ENCODE measurements around the gene C1orf116. TPM values are rescaled to one million over a fixed set of nuclear protein-coding genes. Genes with fewer than 3 reads are reported as not detected.

Gene C1orf116
- 38.8 to 69.2 TPM (median 65.3 TPM) in 3 replicates for polyA plus RNA-seq
- 55.5 TPM for polyA plus RNA-seq (2011; ENCODE audit: low read depth)
- polyA plus RNA-seq (2011; cell fraction: cytosol; rRNA removed), result 46.7 and 49.2 TPM in 2 replicates
- polyA plus RNA-seq (2011; cell fraction: nucleus; rRNA removed), result 136 and 166 TPM in 2 replicates
- 89.2 and 97.4 TPM in 2 replicates for polyA plus RNA-seq (2012; ENCODE audit: low replicate concordance)
- polyA minus RNA-seq, result 45.2 to 149 TPM (median 67.3 TPM) in 3 replicates
- polyA minus RNA-seq (2011; cell fraction: cytosol; rRNA and poly(A)+ RNA removed), result 29.2 TPM
- 65.2 and 94.2 TPM in 2 replicates for polyA minus RNA-seq (2011; cell fraction: nucleus; rRNA and poly(A)+ RNA removed)

DNA sequence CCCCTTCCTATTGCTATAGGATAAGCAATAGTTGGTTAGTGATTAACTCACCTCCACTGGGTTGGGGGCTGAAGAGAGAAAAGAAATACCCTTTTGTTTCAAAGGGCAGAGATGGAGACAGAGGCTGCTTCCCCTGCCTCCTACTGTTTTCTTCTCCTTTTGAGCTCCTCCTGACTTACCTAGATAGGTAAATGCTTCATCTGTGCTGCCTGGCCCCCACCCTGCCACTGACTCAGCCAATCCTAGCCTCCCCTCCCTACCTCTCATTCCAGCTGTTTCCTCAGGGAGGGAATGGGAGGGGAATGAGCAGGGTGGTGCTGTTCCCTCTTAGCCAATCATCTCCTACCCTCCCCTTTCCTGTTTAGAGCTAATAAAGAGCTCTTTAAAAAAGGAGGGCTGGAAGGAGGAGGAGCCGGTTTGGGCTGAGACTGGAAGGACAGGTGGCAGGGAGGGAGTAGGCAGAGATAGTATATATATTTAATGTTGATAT lies at the start of gene C1orf116:
TSS of gene C1orf116 (minus strand) at position 229 of the 490 bp plus-strand sequence. CDS start 5,158 bp downstream, outside the sequence.
- H3K4me3 ChIP-seq (ENCODE audit: control insufficient read depth in 2 of 3, extremely low read depth in 1 of 3, insufficient read depth in 2 of 3, low read depth in 1 of 3, low read length in 3 of 3), result peak within 1 kb of the TSS; percentile 70 to 94 (median 81)
- no peaks in the 10 kb centered on the region for H3K27me3 ChIP-seq (ENCODE audit: control insufficient read depth, extremely low read depth, insufficient read depth, low read length)
- DNase-seq (ENCODE audit: low read depth, low spot score), result peak; percentile 92
- H3K36me3 ChIP-seq (ENCODE audit: control insufficient read depth in 2 of 2, extremely low read depth in 1 of 2, insufficient read depth in 2 of 2, low read length in 2 of 2), result peaks cover 1 to 23% of the 10 kb centered on the region in 2 experiments
- dilution Hi-C loops (cut with MboI; ENCODE audit: extremely low pct_ligation_motif_present, low sequenced_read_pairs), result no loop called here
- H3K9me1 ChIP-seq (ENCODE audit: control insufficient read depth, extremely low read depth, insufficient read depth, low read length), result no peaks in the 10 kb centered on the region
- peak; percentile 94 for FAIRE-seq
- peaks cover 66% of the 10 kb centered on the region for H3K4me1 ChIP-seq (ENCODE audit: control insufficient read depth, extremely low read depth, insufficient read depth, low read length)
- no peak for TF ChIP-seq CTCF (optimal IDR thresholded peaks at IDR 0.05 in 1 of 3, IDR thresholded peaks at IDR 0.05 in 1 of 3, conservative IDR thresholded peaks at IDR 0.05 in 1 of 3; ENCODE audit: extremely low read depth in 1 of 3, insufficient read depth in 2 of 3, low read length in 3 of 3)
- no peak for TF ChIP-seq EZH2 (IDR thresholded peaks at IDR 0.05; ENCODE audit: low read length)
- H3K4me2 ChIP-seq (ENCODE audit: control insufficient read depth, extremely low read depth, insufficient read depth, low read depth, low read length), result peak within 1 kb of the TSS; percentile 98
- H4K20me1 ChIP-seq (ENCODE audit: control insufficient read depth, extremely low read depth, insufficient read depth, low read length), result no peaks in the 10 kb centered on the region
- H3K27ac ChIP-seq (ENCODE audit: control insufficient read depth, insufficient read depth, low read length), result peak within 1 kb of the TSS; percentile 99
- peaks cover 48% of the 10 kb centered on the region for H3K79me2 ChIP-seq (ENCODE audit: control insufficient read depth, insufficient read depth, low read length)
- H2AFZ ChIP-seq (ENCODE audit: control insufficient read depth, low read length), result no peak within 1 kb of the TSS
- H3K9ac ChIP-seq (ENCODE audit: control insufficient read depth, extremely low read depth, insufficient read depth, low read length), result peak within 1 kb of the TSS; percentile 93
- no peaks in the 10 kb centered on the region for H3K9me3 ChIP-seq (ENCODE audit: control insufficient read depth, low read depth, low read length)

DNA sequence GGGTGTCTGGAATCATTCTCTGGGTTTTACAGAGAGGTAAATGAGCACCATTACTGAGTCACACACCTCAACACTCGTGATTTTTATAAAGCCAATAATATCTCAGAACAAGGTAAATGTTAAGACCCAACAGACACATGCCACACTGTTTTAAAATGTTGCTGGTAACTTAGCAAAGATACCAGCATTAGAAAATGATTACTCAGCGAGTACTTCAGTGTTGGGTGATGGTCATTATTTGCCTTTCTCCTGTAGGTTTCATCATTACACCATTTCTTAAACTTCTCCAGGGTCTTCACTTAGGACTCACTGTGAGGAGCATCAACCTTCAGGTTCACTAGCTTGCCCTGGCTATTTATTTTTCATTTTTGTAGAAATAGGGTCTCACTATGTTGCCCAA lies 49.2 kb upstream of the C1orf116 start:
- DNase-seq (ENCODE audit: low read depth, low spot score) (no peak), FAIRE-seq (no peak)
- Histone ChIP-seq H3K4me1 (ENCODE audit: control insufficient read depth, extremely low read depth, insufficient read depth, low read length) (peaks cover 3% of the 10 kb centered on the region), H3K36me3 (ENCODE audit: control insufficient read depth in 2 of 2, extremely low read depth in 1 of 2, insufficient read depth in 2 of 2, low read length in 2 of 2) (peaks cover 0 to 6% of the 10 kb centered on the region in 2 experiments), H3K27me3 (ENCODE audit: control insufficient read depth, extremely low read depth, insufficient read depth, low read length) (no peaks in the 10 kb centered on the region), H3K27ac (ENCODE audit: control insufficient read depth, insufficient read depth, low read length) (no peak overlapping the region), H2AFZ (ENCODE audit: control insufficient read depth, low read length) (no peak overlapping the region), H3K79me2 (ENCODE audit: control insufficient read depth, insufficient read depth, low read length) (no peaks in the 10 kb centered on the region), H3K9ac (ENCODE audit: control insufficient read depth, extremely low read depth, insufficient read depth, low read length) (no peak overlapping the region), H4K20me1 (ENCODE audit: control insufficient read depth, extremely low read depth, insufficient read depth, low read length) (no peaks in the 10 kb centered on the region), H3K4me2 (ENCODE audit: control insufficient read depth, extremely low read depth, insufficient read depth, low read depth, low read length) (no peak overlapping the region), H3K4me3 (ENCODE audit: control insufficient read depth in 2 of 3, extremely low read depth in 1 of 3, insufficient read depth in 2 of 3, low read depth in 1 of 3, low read length in 3 of 3) (no peak overlapping the region), H3K9me1 (ENCODE audit: control insufficient read depth, extremely low read depth, insufficient read depth, low read length) (no peaks in the 10 kb centered on the region), H3K9me3 (ENCODE audit: control insufficient read depth, low read depth, low read length) (no peaks in the 10 kb centered on the region)
- no peak for TF ChIP-seq EZH2 (IDR thresholded peaks at IDR 0.05; ENCODE audit: low read length)
- no peak for TF ChIP-seq CTCF (optimal IDR thresholded peaks at IDR 0.05 in 1 of 3, IDR thresholded peaks at IDR 0.05 in 1 of 3, conservative IDR thresholded peaks at IDR 0.05 in 1 of 3; ENCODE audit: extremely low read depth in 1 of 3, insufficient read depth in 2 of 3, low read length in 3 of 3)
- dilution Hi-C loops (cut with MboI; ENCODE audit: extremely low pct_ligation_motif_present, low sequenced_read_pairs), result no loop called here
